ENCODE results near the gene CAP2.

CAP2 gene

DNA sequence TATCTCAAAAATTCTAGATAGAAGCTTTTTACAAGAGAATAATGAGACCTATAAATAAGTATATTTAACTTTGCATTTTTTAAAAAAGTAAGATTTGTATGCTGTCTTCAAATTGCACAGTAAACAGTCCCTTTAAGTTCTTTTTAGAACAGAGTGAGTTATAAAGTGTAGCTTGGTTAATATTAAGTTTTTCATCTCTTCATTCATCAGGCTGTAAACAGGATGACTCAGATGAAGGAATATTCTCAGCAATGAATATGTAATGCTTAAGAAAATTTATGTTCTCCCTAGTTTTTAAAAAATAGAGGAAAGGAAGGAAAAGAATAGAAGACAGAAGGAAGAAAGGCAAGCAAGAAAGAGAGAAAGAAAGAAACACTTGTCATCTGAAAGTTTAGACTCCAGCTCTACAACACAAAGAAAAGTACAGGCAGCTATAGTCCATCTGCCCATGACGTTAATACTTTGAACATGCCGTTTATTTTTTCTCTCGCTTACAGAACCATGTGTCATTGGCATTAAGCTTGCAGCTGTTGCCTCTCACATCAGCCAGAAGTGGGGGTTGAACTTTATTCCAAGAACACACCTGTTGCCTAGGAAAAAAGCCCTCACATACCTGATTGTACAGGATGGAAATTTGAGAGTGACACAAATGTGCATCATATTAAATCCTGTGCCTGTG lies 36.1 kb downstream of the CAP2 start:
- TF ChIP-seq MAX (IDR thresholded peaks at IDR 0.05), result no peak
- TF ChIP-seq REST (IDR thresholded peaks at IDR 0.05; ENCODE audit: low read depth), result no peak
- TF ChIP-seq TEAD4 (IDR thresholded peaks at IDR 0.05), result no peak
- TF ChIP-seq NFIC (IDR thresholded peaks at IDR 0.05), result no peak
- TF ChIP-seq EGR1 (IDR thresholded peaks at IDR 0.05), result no peak
- no peak for TF ChIP-seq CREB1 (IDR thresholded peaks at IDR 0.05; ENCODE audit: low read depth)
- no peak for TF ChIP-seq RAD21 (IDR thresholded peaks at IDR 0.05; ENCODE audit: low read depth)
- TF ChIP-seq EP300 (IDR thresholded peaks at IDR 0.05; ENCODE audit: borderline replicate concordance), result no peak
- no peak for TF ChIP-seq FOXM1 (IDR thresholded peaks at IDR 0.05; ENCODE audit: borderline replicate concordance, low read depth)

- TF ChIP-seq USF1 (IDR thresholded peaks at IDR 0.05) (no peak), YY1 (IDR thresholded peaks at IDR 0.05; ENCODE audit: low read depth) (no peak), NFIC (IDR thresholded peaks at IDR 0.05) (no peak), MAX (IDR thresholded peaks at IDR 0.05) (no peak), REST (IDR thresholded peaks at IDR 0.05; ENCODE audit: low read depth) (no peak), RAD21 (IDR thresholded peaks at IDR 0.05; ENCODE audit: low read depth) (no peak), CREB1 (IDR thresholded peaks at IDR 0.05; ENCODE audit: low read depth) (no peak), TAF1 (IDR thresholded peaks at IDR 0.05; ENCODE audit: low read depth) (no peak), CEBPB (IDR thresholded peaks at IDR 0.05) (no peak), TCF12 (IDR thresholded peaks at IDR 0.05; ENCODE audit: low read depth) (no peak), EP300 (IDR thresholded peaks at IDR 0.05; ENCODE audit: borderline replicate concordance) (no peak), EGR1 (IDR thresholded peaks at IDR 0.05) (no peak), TEAD4 (IDR thresholded peaks at IDR 0.05) (no peak), FOXM1 (IDR thresholded peaks at IDR 0.05; ENCODE audit: borderline replicate concordance, low read depth) (no peak), ZBTB7A (IDR thresholded peaks at IDR 0.05; ENCODE audit: low read depth) (no peak)
These were observed 38.2 kb downstream of the CAP2 start for GRCh38 chr6:17431581-17431980.

GRCh38 chr6:17432356-17432755 lies 39.0 kb downstream of the CAP2 start:
- TF ChIP-seq MAX (IDR thresholded peaks at IDR 0.05), result no peak
- no peak for TF ChIP-seq RAD21 (IDR thresholded peaks at IDR 0.05; ENCODE audit: low read depth)
- no peak for TF ChIP-seq TAF1 (IDR thresholded peaks at IDR 0.05; ENCODE audit: low read depth)
- TF ChIP-seq EGR1 (IDR thresholded peaks at IDR 0.05), result no peak
- no peak for TF ChIP-seq TEAD4 (IDR thresholded peaks at IDR 0.05)
- no peak for TF ChIP-seq ZBTB7A (IDR thresholded peaks at IDR 0.05; ENCODE audit: low read depth)
- TF ChIP-seq FOXM1 (IDR thresholded peaks at IDR 0.05; ENCODE audit: borderline replicate concordance, low read depth), result no peak
- no peak for TF ChIP-seq YY1 (IDR thresholded peaks at IDR 0.05; ENCODE audit: low read depth)
- no peak for TF ChIP-seq USF1 (IDR thresholded peaks at IDR 0.05)
- no peak for TF ChIP-seq REST (IDR thresholded peaks at IDR 0.05; ENCODE audit: low read depth)
- TF ChIP-seq CEBPB (IDR thresholded peaks at IDR 0.05), result no peak
- no peak for TF ChIP-seq CREB1 (IDR thresholded peaks at IDR 0.05; ENCODE audit: low read depth)
- TF ChIP-seq TCF12 (IDR thresholded peaks at IDR 0.05; ENCODE audit: low read depth), result no peak
- no peak for TF ChIP-seq NFIC (IDR thresholded peaks at IDR 0.05)
- no peak for TF ChIP-seq EP300 (IDR thresholded peaks at IDR 0.05; ENCODE audit: borderline replicate concordance)
